Kidney epithelial cell (primary cell): ENCODE results near the gene NR5A2. TPM values are rescaled to one million over a fixed set of nuclear protein-coding genes. Genes with fewer than 3 reads are reported as not detected.

Experiments used
- DNase-seq: peaks from one replicate; pipeline ENCODE4 v3.0.0-alpha.2; 2010; ENCODE audit warnings: low read depth
- H3K27me3 ChIP-seq: 2 replicates; pipeline ENCODE4 v1.6.0; 2011; ENCODE audit warnings: low read length; ENCODE audit not compliant: control insufficient read depth, insufficient read depth
- H3K36me3 ChIP-seq: 2 replicates; pipeline ENCODE4 v1.5.1; 2011; ENCODE audit warnings: low read length; ENCODE audit not compliant: control insufficient read depth, insufficient read depth
- H3K4me3 ChIP-seq: 2 replicates; pipeline ENCODE4 v1.5.1; 2011; ENCODE audit warnings: low read depth, mild to moderate bottlenecking, control low read depth, low read length
- total RNA-seq: library from RNA; depleted of rRNA; stranded (reverse); fragments of >200 nt; gene quantifications from 2 replicates; pipeline ENCODE4 v1.2.3, GENCODE V29; 2015
- TF ChIP-seq, protein P1 (sequence below): IDR thresholded peaks from 2 replicates; pipeline ENCODE4 v1.5.1; 2011; ENCODE audit warnings: mild to moderate bottlenecking, moderate library complexity, low read length, control low read depth, inconsistent platforms; ENCODE audit not compliant: insufficient read depth, poor library complexity, severe bottlenecking

The NR5A2 gene
- total RNA-seq, 1 donor from 2014 or later, result not detected

- TF ChIP-seq, protein P1, sequence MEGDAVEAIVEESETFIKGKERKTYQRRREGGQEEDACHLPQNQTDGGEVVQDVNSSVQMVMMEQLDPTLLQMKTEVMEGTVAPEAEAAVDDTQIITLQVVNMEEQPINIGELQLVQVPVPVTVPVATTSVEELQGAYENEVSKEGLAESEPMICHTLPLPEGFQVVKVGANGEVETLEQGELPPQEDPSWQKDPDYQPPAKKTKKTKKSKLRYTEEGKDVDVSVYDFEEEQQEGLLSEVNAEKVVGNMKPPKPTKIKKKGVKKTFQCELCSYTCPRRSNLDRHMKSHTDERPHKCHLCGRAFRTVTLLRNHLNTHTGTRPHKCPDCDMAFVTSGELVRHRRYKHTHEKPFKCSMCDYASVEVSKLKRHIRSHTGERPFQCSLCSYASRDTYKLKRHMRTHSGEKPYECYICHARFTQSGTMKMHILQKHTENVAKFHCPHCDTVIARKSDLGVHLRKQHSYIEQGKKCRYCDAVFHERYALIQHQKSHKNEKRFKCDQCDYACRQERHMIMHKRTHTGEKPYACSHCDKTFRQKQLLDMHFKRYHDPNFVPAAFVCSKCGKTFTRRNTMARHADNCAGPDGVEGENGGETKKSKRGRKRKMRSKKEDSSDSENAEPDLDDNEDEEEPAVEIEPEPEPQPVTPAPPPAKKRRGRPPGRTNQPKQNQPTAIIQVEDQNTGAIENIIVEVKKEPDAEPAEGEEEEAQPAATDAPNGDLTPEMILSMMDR, result no peak
- H3K36me3 ChIP-seq, result no peaks in the 10 kb centered on the region
- DNase-seq, result no peak
- H3K4me3 ChIP-seq, result no peak overlapping the region
- peaks cover 58% of the 10 kb centered on the region for H3K27me3 ChIP-seq
Observed at GRCh38 chr1:200043336-200043668, 15.8 kb downstream of the NR5A2 start.

DNA sequence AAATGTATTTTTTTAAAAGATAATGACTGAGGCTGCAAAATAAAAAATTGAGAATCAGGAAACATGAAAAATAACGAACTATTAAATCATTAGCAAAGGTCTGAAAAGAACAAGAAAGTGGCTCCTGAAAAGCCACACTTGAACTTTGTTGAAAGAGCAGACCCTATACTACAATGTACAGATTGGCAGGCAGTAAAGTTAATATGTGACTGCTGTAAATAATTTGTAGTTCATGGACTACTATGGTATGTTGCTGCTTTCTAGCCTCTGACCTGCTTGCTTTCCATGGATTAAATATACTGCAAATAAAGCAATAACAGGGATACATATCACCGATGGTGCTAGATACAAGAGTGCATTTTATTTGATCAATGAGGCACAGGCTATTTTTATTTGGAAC lies 18.6 kb downstream of the NR5A2 start:
- DNase-seq, result no peak
- H3K36me3 ChIP-seq, result no peaks in the 10 kb centered on the region
- TF ChIP-seq, protein P1, result no peak
- peaks cover 33% of the 10 kb centered on the region for H3K27me3 ChIP-seq
- no peak overlapping the region for H3K4me3 ChIP-seq

- H3K27me3 ChIP-seq, result peaks cover 13% of the 10 kb centered on the region
- TF ChIP-seq, protein P1, result no peak
Observed at GRCh38 chr1:200048244-200048643, 20.7 kb downstream of the NR5A2 start.

GRCh38 chr1:200049810-200050209 lies 22.3 kb downstream of the NR5A2 start:
- no peak overlapping the region for H3K4me3 ChIP-seq
- H3K36me3 ChIP-seq, result no peaks in the 10 kb centered on the region
- H3K27me3 ChIP-seq, result peaks cover 9% of the 10 kb centered on the region
- TF ChIP-seq, protein P1, result no peak
- no peak for DNase-seq

More at GRCh38 chr1:200048244-200048643, 20.7 kb downstream of the NR5A2 start:
- DNase-seq, result no peak
- no peak overlapping the region for H3K4me3 ChIP-seq
- no peaks in the 10 kb centered on the region for H3K36me3 ChIP-seq

DNA sequence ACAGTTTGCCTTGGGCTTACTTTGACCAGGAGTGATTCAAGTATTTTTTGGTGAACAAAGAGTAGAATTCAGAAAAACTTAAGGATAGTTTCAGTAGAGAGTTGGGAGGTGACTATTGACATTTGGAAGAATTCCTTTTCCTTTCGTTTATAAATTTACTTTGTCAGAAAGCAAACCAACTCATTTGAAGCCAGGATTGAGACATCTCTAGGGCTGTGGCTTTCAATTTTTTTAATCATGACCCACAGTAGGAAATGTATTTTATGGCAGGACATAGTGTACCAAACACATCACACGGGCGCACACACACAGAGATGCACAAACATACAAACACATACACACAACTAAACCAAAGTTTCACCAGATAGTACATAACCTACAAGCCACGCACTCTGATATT lies 24.1 kb downstream of the NR5A2 start:
- TF ChIP-seq, protein P1, result no peak
- peaks cover 4% of the 10 kb centered on the region for H3K27me3 ChIP-seq
- no peak for DNase-seq
- no peaks in the 10 kb centered on the region for H3K36me3 ChIP-seq
- no peak overlapping the region for H3K4me3 ChIP-seq

DNA sequence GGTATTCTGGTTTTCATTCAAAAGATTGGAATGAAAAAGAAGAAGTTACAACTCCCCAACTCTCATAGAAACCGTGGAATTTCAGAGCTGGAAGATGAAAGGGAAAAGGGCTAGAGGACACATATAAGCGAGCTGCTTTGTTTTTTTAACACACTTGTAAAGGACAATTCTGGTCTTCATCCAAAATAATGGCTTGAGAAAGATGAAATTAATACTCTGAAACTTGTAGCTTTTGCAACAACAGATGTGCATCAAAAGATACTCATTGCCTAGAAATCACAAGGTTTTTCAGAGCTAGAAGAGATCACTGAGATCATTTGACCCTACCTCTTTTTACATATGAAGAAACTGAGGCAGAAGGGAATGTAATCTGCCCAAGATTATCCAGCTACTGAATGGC lies 25.6 kb downstream of the NR5A2 start:
- TF ChIP-seq, protein P1, result no peak
- DNase-seq, result no peak
- no peak overlapping the region for H3K4me3 ChIP-seq
- H3K27me3 ChIP-seq, result peaks cover 4% of the 10 kb centered on the region
- no peaks in the 10 kb centered on the region for H3K36me3 ChIP-seq
